Progenitor cell of endocrine pancreas (in vitro differentiated cells): ENCODE data around the gene SSC4D. TPM values are rescaled to one million over a fixed set of nuclear protein-coding genes. Genes with fewer than 3 reads are reported as not detected.
"Not testable (repeated sequence)": the region's sequence is repeated elsewhere in the genome, so short reads cannot be mapped to it uniquely, and the experiment has no call there.

ENCODE experiments used
- DNase-seq: peaks from one replicate; pipeline ENCODE4 v3.0.0; 2021; ENCODE audit warnings: low spot score; ENCODE audit not compliant: unreplicated experiment
- H3K27ac Mint-ChIP-seq: 2 replicates; pipeline ENCODE4 v1.8.0; 2021; ENCODE audit warnings: mild to moderate bottlenecking, moderate library complexity, mixed read lengths
- H3K27me3 Mint-ChIP-seq: 2 replicates; pipeline ENCODE4 v1.8.0; 2021; ENCODE audit warnings: mixed read lengths
- H3K36me3 Mint-ChIP-seq: 2 replicates; pipeline ENCODE4 v1.8.0; 2022; ENCODE audit warnings: mixed read lengths; ENCODE audit not compliant: insufficient read depth
- H3K4me1 Mint-ChIP-seq: 2 replicates; pipeline ENCODE4 v1.8.0; 2021; ENCODE audit warnings: low read depth, mixed read lengths
- H3K4me3 Mint-ChIP-seq: 2 replicates; pipeline ENCODE4 v1.8.0; 2021; ENCODE audit warnings: low read depth, mild to moderate bottlenecking, moderate library complexity, mixed read lengths
- H3K9me3 Mint-ChIP-seq: 2 replicates; pipeline ENCODE4 v1.8.0; 2021; ENCODE audit warnings: low read depth, mixed read lengths
- CTCF ChIP-seq: fragments of 200-600 bp; sonication (generic); IDR thresholded peaks from one replicate; pipeline ENCODE4 v1.5.0; 2021; ENCODE audit warnings: antibody characterized with exemption, mild to moderate bottlenecking; ENCODE audit not compliant: unreplicated experiment
- total RNA-seq: library from RNA; stranded (reverse); gene quantifications from 2 replicates; pipeline ENCODE4 v1.2.1, GENCODE V29; 2021

Gene SSC4D
- total RNA-seq, 1 donor from 2014 or later = 7.4 TPM

GRCh38 chr7:76427635-76428034 is 18.1 kb upstream of the SSC4D start:
- peaks cover 11% of the 10 kb centered on the region for H3K4me1 Mint-ChIP-seq
- peaks cover 3% of the 10 kb centered on the region for H3K27me3 Mint-ChIP-seq
- no peak overlapping the region for H3K4me3 Mint-ChIP-seq
- H3K27ac Mint-ChIP-seq = no peak overlapping the region
- no peak for TF ChIP-seq CTCF
- no peaks in the 10 kb centered on the region for H3K9me3 Mint-ChIP-seq
- no peak for DNase-seq
- no peaks in the 10 kb centered on the region for H3K36me3 Mint-ChIP-seq

- Mint-ChIP-seq H3K4me1 (peaks cover 11% of the 10 kb centered on the region), H3K9me3 (no peaks in the 10 kb centered on the region), H3K27me3 (peaks cover 3% of the 10 kb centered on the region), H3K4me3 (no peak overlapping the region), H3K36me3 (no peaks in the 10 kb centered on the region), H3K27ac (no peak overlapping the region)
- no peak for TF ChIP-seq CTCF
- no peak for DNase-seq
These were observed 16.7 kb upstream of the SSC4D start for GRCh38 chr7:76426246-76426645.

- not testable (repeated sequence) for H3K36me3 Mint-ChIP-seq, H3K9me3 Mint-ChIP-seq, H3K4me3 Mint-ChIP-seq, H3K27ac Mint-ChIP-seq, H3K27me3 Mint-ChIP-seq, DNase-seq
- H3K4me1 Mint-ChIP-seq = peaks cover 11% of the 10 kb centered on the region
These were observed 16.1 kb upstream of the SSC4D start for GRCh38 chr7:76425558-76425957.

- H3K4me1 Mint-ChIP-seq = peaks cover 11% of the 10 kb centered on the region
- no peaks in the 10 kb centered on the region for H3K36me3 Mint-ChIP-seq
- no peak overlapping the region for H3K4me3 Mint-ChIP-seq
- H3K27ac Mint-ChIP-seq = no peak overlapping the region
- no peak for TF ChIP-seq CTCF
- no peak for DNase-seq
- H3K9me3 Mint-ChIP-seq = no peaks in the 10 kb centered on the region
- peaks cover 7% of the 10 kb centered on the region for H3K27me3 Mint-ChIP-seq
These were observed 15.7 kb upstream of the SSC4D start for GRCh38 chr7:76425156-76425555.

- TF ChIP-seq CTCF = no peak
- peak within 1 kb of the TSS; percentile 78 for H3K27ac Mint-ChIP-seq
- no peaks in the 10 kb centered on the region for H3K36me3 Mint-ChIP-seq
- no peak for DNase-seq
- H3K4me1 Mint-ChIP-seq = peaks cover 11% of the 10 kb centered on the region
- peaks cover 9% of the 10 kb centered on the region for H3K27me3 Mint-ChIP-seq
- no peaks in the 10 kb centered on the region for H3K9me3 Mint-ChIP-seq
- H3K4me3 Mint-ChIP-seq = no peak within 1 kb of the TSS
These were observed 15.1 kb upstream of the SSC4D start, which contains the start of gene ZP3 for GRCh38 chr7:76424413-76425111. Gene ZP3, plus strand, starts transcription at chr7:76424950. Its CDS starts 15 bp downstream, at chr7:76424965.

- no peaks in the 10 kb centered on the region for H3K36me3 Mint-ChIP-seq
- no peak for DNase-seq
- peaks cover 11% of the 10 kb centered on the region for H3K4me1 Mint-ChIP-seq
- H3K27me3 Mint-ChIP-seq = peaks cover 11% of the 10 kb centered on the region
- no peaks in the 10 kb centered on the region for H3K9me3 Mint-ChIP-seq
- H3K27ac Mint-ChIP-seq = peak overlapping the region; percentile 88
- no peak for TF ChIP-seq CTCF
- H3K4me3 Mint-ChIP-seq = no peak overlapping the region
These were observed 14.3 kb upstream of the SSC4D start for GRCh38 chr7:76423666-76424412.

- not testable (repeated sequence) for H3K36me3 Mint-ChIP-seq, H3K4me3 Mint-ChIP-seq, DNase-seq, H3K27ac Mint-ChIP-seq, H3K9me3 Mint-ChIP-seq
- H3K4me1 Mint-ChIP-seq = peaks cover 11% of the 10 kb centered on the region
- peaks cover 11% of the 10 kb centered on the region for H3K27me3 Mint-ChIP-seq
These were observed 11.6 kb upstream of the SSC4D start for GRCh38 chr7:76421097-76421496.

- not testable (repeated sequence) for H3K4me3 Mint-ChIP-seq, H3K27ac Mint-ChIP-seq, DNase-seq, H3K36me3 Mint-ChIP-seq, H3K9me3 Mint-ChIP-seq, H3K27me3 Mint-ChIP-seq, H3K4me1 Mint-ChIP-seq
These were observed 8.3 kb upstream of the SSC4D start for GRCh38 chr7:76417654-76418310.
